SK-N-MC (cell line): ENCODE data around the gene TNFRSF8.

ENCODE experiments used
- EZH2 ChIP-seq: fragments of 200-600 bp; sonication (generic); IDR thresholded peaks from one replicate; pipeline ENCODE4 v1.6.1; 2017; ENCODE audit warnings: antibody characterized with exemption
- POLR2AphosphoS5 ChIP-seq: IDR thresholded peaks from 2 replicates; pipeline ENCODE4 v1.6.1; 2012; ENCODE audit warnings: mild to moderate bottlenecking, low read depth, low read length, borderline replicate concordance

- TF ChIP-seq EZH2 (no peak), POLR2AphosphoS5 (no peak)
Observed at GRCh38 chr1:12047120-12047876, 15.8 kb upstream of the TNFRSF8 start.
